ENCODE results near the gene LRRC61. TPM values are rescaled to one million over a fixed set of nuclear protein-coding genes. Genes with fewer than 3 reads are reported as not detected.

The LRRC61 gene
- total RNA-seq, 6 experiments from 2014 or later = not detected

GRCh38 chr7:150337179-150337578 lies 14.0 kb downstream of the LRRC61 start:
- Mint-ChIP-seq H3K9me3 (peaks cover 5% of the 10 kb centered on the region; the same call in 1 of the 2 replicates), H3K4me1 (ENCODE audit: low read depth) (peaks cover 12% of the 10 kb centered on the region; the same call in 1 of the 2 replicates), H3K27ac (no peak overlapping the region), H3K4me3 (no peak overlapping the region), H3K27me3 (ENCODE audit: insufficient read depth) (peaks cover 23% of the 10 kb centered on the region), H3K36me3 (ENCODE audit: low read depth) (no peaks in the 10 kb centered on the region)
- DNase-seq = no peak
- TF ChIP-seq CTCF (IDR thresholded peaks at IDR 0.05) = no peak

DNA sequence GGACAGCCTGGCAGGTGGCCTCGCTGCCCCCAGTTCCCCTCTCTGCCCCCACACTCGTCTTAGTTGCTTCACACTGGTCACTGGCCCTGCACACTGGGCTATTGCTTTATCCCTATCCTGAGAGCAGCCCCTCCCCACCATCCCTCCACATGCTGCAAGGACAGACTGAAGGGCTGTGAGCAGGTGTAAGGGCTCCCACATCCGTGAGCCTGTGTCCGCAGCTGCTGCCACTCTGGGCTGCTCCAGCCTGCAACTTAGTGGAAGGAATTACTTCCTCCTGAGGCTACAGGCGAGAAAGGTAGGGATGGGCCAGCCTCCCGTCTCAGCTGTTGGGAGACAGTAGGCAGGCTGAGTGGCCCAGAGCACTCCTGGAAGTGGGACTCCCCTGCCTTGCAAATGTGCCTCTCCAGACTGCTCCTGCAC lies 14.5 kb downstream of the LRRC61 start:
- H3K4me1 Mint-ChIP-seq (ENCODE audit: low read depth) = peaks cover 12% of the 10 kb centered on the region; the same call in 1 of the 2 replicates
- H3K27me3 Mint-ChIP-seq (ENCODE audit: insufficient read depth) = peaks cover 28% of the 10 kb centered on the region
- H3K9me3 Mint-ChIP-seq = peaks cover 5% of the 10 kb centered on the region; the same call in 1 of the 2 replicates
- no peak overlapping the region for H3K4me3 Mint-ChIP-seq
- no peaks in the 10 kb centered on the region for H3K36me3 Mint-ChIP-seq (ENCODE audit: low read depth)
- TF ChIP-seq CTCF (IDR thresholded peaks at IDR 0.05) = no peak
- H3K27ac Mint-ChIP-seq = no peak overlapping the region
- DNase-seq = no peak

DNA sequence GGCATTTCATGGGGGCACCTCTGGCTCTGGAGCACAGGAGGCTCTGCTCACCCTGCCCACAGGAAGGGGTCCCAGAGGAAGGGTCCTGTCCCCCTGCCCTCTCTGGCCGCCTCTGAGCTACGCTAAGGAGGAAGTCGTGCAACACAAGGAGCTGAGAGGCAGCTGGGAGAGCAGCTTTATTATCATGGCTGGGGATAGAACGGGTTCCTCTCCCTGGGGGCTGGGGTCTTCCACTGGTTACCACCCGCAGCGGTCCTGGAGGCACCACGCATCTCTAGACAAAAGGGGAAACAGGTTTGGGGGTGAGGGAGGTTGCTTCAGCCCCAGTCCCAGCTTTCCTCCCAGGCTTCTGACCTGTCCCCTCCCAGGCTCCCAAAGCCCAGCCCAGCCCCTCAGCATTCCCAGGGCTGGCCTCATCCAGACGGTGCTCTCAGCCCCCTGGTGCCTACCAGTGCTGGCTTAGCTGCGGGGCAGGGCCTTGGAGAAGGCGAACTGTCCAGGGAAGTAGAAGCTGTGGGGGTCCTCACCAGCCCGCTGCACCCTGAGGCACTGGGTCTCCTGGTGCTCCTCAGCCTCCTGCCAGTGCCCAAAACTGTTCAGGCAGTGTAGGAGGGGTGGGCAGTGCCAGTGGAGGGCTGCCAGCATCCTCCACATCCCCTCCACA lies 15.1 kb downstream of the LRRC61 start:
- Mint-ChIP-seq H3K4me3 (no peak overlapping the region), H3K27me3 (ENCODE audit: insufficient read depth) (peaks cover 30% of the 10 kb centered on the region), H3K27ac (no peak overlapping the region), H3K36me3 (ENCODE audit: low read depth) (no peaks in the 10 kb centered on the region), H3K9me3 (no peaks in the 10 kb centered on the region), H3K4me1 (ENCODE audit: low read depth) (peaks cover 12% of the 10 kb centered on the region; the same call in 1 of the 2 replicates)
- TF ChIP-seq CTCF (IDR thresholded peaks at IDR 0.05) = no peak
- no peak for DNase-seq

GRCh38 chr7:150339409-150339809 lies 16.3 kb downstream of the LRRC61 start:
- H3K36me3 Mint-ChIP-seq (ENCODE audit: low read depth) = no peaks in the 10 kb centered on the region
- no peak overlapping the region for H3K27ac Mint-ChIP-seq
- no peak overlapping the region for H3K4me3 Mint-ChIP-seq

DNA sequence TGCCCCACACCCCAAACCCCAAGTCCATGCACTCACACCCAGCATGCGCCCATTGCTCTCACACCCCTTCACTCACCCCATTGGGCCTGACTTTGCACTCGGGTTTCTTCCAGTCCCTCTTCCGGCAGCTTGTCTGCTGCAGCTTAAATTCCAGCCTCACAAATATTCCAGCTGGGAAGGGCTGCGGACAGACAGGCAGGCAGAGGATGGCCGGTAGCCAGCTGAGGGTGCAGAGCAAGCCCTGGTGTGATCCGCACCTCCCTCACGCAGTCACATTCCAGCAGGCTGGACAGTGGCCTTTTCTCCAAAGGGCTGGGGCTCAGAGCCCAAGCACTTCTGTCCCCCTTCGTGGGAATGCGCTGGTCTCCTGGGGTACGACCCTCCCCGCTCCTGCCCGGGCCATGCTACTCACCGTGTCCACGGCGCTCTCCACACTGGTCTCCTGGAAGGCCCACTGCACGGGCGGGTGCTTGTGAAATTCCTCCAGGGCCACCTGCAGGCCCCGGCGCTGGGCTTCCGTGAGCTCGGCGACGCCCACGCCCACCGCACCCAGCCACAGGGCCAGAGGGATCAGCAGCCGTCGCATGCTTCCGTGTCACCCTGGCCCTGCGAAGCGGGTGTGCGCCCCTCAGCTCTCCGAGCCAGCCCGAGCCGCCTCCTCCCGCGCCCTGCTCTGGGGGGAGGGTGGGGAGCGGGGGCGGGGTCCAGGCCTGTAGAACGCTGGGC lies 17.0 kb downstream of the LRRC61 start:
- DNase-seq = no peak
- Mint-ChIP-seq H3K4me1 (ENCODE audit: low read depth) (peaks cover 7% of the 10 kb centered on the region; the same call in 1 of the 2 replicates), H3K27ac (no peak overlapping the region), H3K9me3 (no peaks in the 10 kb centered on the region), H3K4me3 (no peak overlapping the region), H3K27me3 (ENCODE audit: insufficient read depth) (peaks cover 28% of the 10 kb centered on the region), H3K36me3 (ENCODE audit: low read depth) (no peaks in the 10 kb centered on the region)
- TF ChIP-seq CTCF (IDR thresholded peaks at IDR 0.05) = no peak

More at GRCh38 chr7:150339409-150339809, 16.3 kb downstream of the LRRC61 start:
- peaks cover 12% of the 10 kb centered on the region; the same call in 1 of the 2 replicates for H3K4me1 Mint-ChIP-seq (ENCODE audit: low read depth)
- peaks cover 28% of the 10 kb centered on the region for H3K27me3 Mint-ChIP-seq (ENCODE audit: insufficient read depth)
- DNase-seq = no peak
- TF ChIP-seq CTCF (IDR thresholded peaks at IDR 0.05) = no peak
- no peaks in the 10 kb centered on the region for H3K9me3 Mint-ChIP-seq
